Fibroblast of the conjunctiva (primary cell): ENCODE data around the gene SYT15.
"Not testable (repeated sequence)": the region's sequence is repeated elsewhere in the genome, so short reads cannot be mapped to it uniquely, and the experiment has no call there.

ENCODE experiments used
- DNase-seq: peaks from one replicate; pipeline ENCODE4 v3.0.0-alpha.2; 2010; ENCODE audit warnings: low read depth

Gene SYT15

GRCh38 chr10:46589589-46589988, 10.7 kb downstream of the SYT15 start:
- DNase-seq, result not testable (repeated sequence)

GRCh38 chr10:46591053-46591452, 12.1 kb downstream of the SYT15 start:
- DNase-seq, result not testable (repeated sequence)

GRCh38 chr10:46593307-46593706, 14.4 kb downstream of the SYT15 start:
- DNase-seq, result not testable (repeated sequence)

GRCh38 chr10:46594453-46595063, 15.6 kb downstream of the SYT15 start:
- DNase-seq, result not testable (repeated sequence)

- not testable (repeated sequence) for DNase-seq
Observed at GRCh38 chr10:46596570-46596969, 17.6 kb downstream of the SYT15 start.

GRCh38 chr10:46597616-46598246, 18.8 kb downstream of the SYT15 start:
- not testable (repeated sequence) for DNase-seq

- DNase-seq, result not testable (repeated sequence)
Observed at GRCh38 chr10:46600516-46600915, 21.6 kb downstream of the SYT15 start.

- DNase-seq, result not testable (repeated sequence)
Observed at GRCh38 chr10:46615540-46615939, 36.6 kb downstream of the SYT15 start.

GRCh38 chr10:46616227-46616626, 37.3 kb downstream of the SYT15 start:
- not testable (repeated sequence) for DNase-seq

GRCh38 chr10:46617134-46617533, 38.2 kb downstream of the SYT15 start:
- DNase-seq, result not testable (repeated sequence)

GRCh38 chr10:46617913-46618312, 39.0 kb downstream of the SYT15 start:
- not testable (repeated sequence) for DNase-seq

- not testable (repeated sequence) for DNase-seq
Observed at GRCh38 chr10:46623899-46624654, 45.1 kb downstream of the SYT15 start.

- not testable (repeated sequence) for DNase-seq
Observed at GRCh38 chr10:46629805-46630204, 50.9 kb downstream of the SYT15 start.

GRCh38 chr10:46630816-46631215, 51.9 kb downstream of the SYT15 start:
- DNase-seq, result not testable (repeated sequence)

GRCh38 chr10:46631683-46632082, 52.8 kb downstream of the SYT15 start:
- DNase-seq, result not testable (repeated sequence)

GRCh38 chr10:46634698-46635097, 55.8 kb downstream of the SYT15 start:
- DNase-seq, result not testable (repeated sequence)

GRCh38 chr10:46635364-46635959, 56.5 kb downstream of the SYT15 start:
- not testable (repeated sequence) for DNase-seq

- DNase-seq, result not testable (repeated sequence)
Observed at GRCh38 chr10:46640005-46640404, 61.1 kb downstream of the SYT15 start.
